ENCODE data around the gene CDCA3. TPM values are rescaled to one million over a fixed set of nuclear protein-coding genes. Genes with fewer than 3 reads are reported as not detected.

The CDCA3 gene
- total RNA-seq, 1 experiment from 2014 or later, result 61.8 TPM

DNA sequence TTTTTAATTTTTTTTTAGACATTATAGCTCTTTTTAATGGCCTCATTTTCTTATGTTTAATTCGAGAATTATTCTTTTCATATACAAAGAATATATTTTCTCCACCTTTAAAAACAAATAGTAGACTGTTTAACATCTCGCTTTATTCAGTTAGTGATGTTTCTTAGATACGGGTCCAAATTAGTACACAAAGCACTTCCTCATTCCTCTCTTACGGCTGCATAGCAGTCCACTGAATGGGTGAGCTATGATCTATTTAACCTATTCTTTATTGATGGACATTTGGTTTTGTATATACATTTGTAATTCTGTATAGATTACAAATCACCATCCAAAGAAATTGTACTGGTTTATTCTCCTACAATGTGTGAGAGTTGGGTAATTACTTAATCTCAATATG is 37.7 kb downstream of the CDCA3 start:
- Mint-ChIP-seq H3K9me3 (no peaks in the 10 kb centered on the region), H3K27me3 (ENCODE audit: low read depth) (peaks cover 44% of the 10 kb centered on the region), H3K27ac (no peak overlapping the region), H3K4me3 (no peak overlapping the region), H3K4me1 (peaks cover 26% of the 10 kb centered on the region), H3K36me3 (no peaks in the 10 kb centered on the region)
- no peak for ATAC-seq
- ChIA-PET CTCF (interaction anchor here (1.0 to 1.2 kb wide), 3 partner anchors 12 to 193 kb away, joined by 3 to 4 read pairs (median 4); no protein-coding TSS in a partner anchor), POLR2A (interaction anchor here (0.7 kb wide), 1 partner anchor 60 kb away, joined by 6 read pairs; no protein-coding TSS in a partner anchor)
- DNase-seq (ENCODE audit: low spot score), result no peak
- TF ChIP-seq NR2C2 (CRISPR knock-in tag; IDR thresholded peaks at IDR 0.05) (no peak), ZNF138 (CRISPR knock-in tag; conservative IDR thresholded peaks at IDR 0.05) (no peak), FOXK1 (CRISPR knock-in tag; IDR thresholded peaks at IDR 0.05) (no peak)

GRCh38 chr12:6810758-6811157 is 40.3 kb downstream of the CDCA3 start:
- H3K27me3 Mint-ChIP-seq (ENCODE audit: low read depth), result peaks cover 48% of the 10 kb centered on the region
- H3K9me3 Mint-ChIP-seq, result no peaks in the 10 kb centered on the region
- DNase-seq (ENCODE audit: low spot score) (no peak), ATAC-seq (peak; percentile 44; the same call in 1 of the 2 replicates)
- peaks cover 18% of the 10 kb centered on the region for H3K4me1 Mint-ChIP-seq
- no peak for TF ChIP-seq ZNF512 (CRISPR knock-in tag; IDR thresholded peaks at IDR 0.05; ENCODE audit: borderline replicate concordance)
- TF ChIP-seq, protein P1, sequence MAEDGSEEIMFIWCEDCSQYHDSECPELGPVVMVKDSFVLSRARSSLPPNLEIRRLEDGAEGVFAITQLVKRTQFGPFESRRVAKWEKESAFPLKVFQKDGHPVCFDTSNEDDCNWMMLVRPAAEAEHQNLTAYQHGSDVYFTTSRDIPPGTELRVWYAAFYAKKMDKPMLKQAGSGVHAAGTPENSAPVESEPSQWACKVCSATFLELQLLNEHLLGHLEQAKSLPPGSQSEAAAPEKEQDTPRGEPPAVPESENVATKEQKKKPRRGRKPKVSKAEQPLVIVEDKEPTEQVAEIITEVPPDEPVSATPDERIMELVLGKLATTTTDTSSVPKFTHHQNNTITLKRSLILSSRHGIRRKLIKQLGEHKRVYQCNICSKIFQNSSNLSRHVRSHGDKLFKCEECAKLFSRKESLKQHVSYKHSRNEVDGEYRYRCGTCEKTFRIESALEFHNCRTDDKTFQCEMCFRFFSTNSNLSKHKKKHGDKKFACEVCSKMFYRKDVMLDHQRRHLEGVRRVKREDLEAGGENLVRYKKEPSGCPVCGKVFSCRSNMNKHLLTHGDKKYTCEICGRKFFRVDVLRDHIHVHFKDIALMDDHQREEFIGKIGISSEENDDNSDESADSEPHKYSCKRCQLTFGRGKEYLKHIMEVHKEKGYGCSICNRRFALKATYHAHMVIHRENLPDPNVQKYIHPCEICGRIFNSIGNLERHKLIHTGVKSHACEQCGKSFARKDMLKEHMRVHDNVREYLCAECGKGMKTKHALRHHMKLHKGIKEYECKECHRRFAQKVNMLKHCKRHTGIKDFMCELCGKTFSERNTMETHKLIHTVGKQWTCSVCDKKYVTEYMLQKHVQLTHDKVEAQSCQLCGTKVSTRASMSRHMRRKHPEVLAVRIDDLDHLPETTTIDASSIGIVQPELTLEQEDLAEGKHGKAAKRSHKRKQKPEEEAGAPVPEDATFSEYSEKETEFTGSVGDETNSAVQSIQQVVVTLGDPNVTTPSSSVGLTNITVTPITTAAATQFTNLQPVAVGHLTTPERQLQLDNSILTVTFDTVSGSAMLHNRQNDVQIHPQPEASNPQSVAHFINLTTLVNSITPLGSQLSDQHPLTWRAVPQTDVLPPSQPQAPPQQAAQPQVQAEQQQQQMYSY (CRISPR knock-in tag; IDR thresholded peaks at IDR 0.05), result 0 out of 2 replicates have a peak, but pooled peaks have one; percentile 8
- POLR2A ChIA-PET, result interaction anchor here (0.7 kb wide), 1 partner anchor 19 kb away, joined by 3 read pairs; no protein-coding TSS in a partner anchor
- peak overlapping the region; percentile 36 for H3K27ac Mint-ChIP-seq
- H3K36me3 Mint-ChIP-seq, result no peaks in the 10 kb centered on the region
- H3K4me3 Mint-ChIP-seq, result no peak overlapping the region
- CTCF ChIA-PET, result interaction anchor here (1.0 to 3.0 kb wide), 5 partner anchors 11 to 190 kb away, joined by 3 to 14 read pairs (median 4); partner anchors contain the start of genes GPR162 and PTMS

DNA sequence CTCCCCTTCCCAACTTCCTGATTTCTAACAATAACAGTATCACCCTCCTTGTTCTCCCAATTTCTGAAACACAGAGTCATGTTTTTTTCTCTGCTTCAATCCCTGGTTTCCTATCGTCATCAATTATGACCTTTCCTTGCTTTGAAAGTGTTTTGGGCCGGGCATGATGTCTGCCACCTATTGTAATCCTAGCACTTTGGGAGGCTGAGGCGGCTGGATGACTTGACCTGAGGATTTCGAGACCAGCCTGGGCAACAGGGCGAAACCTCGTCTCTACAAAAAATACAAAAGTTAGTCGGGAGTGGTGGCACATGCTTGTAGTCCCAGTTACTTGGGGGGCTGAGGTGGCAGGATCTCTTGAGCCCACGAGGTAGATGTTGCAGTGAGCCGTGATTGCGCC is 42.0 kb downstream of the CDCA3 start:
- H3K27me3 Mint-ChIP-seq (ENCODE audit: low read depth), result peaks cover 38% of the 10 kb centered on the region
- CTCF ChIA-PET, result interaction anchor here (1.5 to 3.0 kb wide), 3 partner anchors 12 to 43 kb away, joined by 3 to 14 read pairs (median 7); partner anchors contain the start of gene PTMS
- H3K4me3 Mint-ChIP-seq, result no peak overlapping the region
- H3K4me1 Mint-ChIP-seq, result peaks cover 18% of the 10 kb centered on the region
- POLR2A ChIA-PET, result interaction anchor here (0.6 to 1.0 kb wide), 2 partner anchors 85 to 178 kb away, joined by 3 to 4 read pairs; no protein-coding TSS in a partner anchor
- peaks cover 3% of the 10 kb centered on the region for H3K9me3 Mint-ChIP-seq
- peaks cover 2% of the 10 kb centered on the region for H3K36me3 Mint-ChIP-seq
- DNase-seq (ENCODE audit: low spot score) (no peak), ATAC-seq (no peak)
- no peak for TF ChIP-seq ZMAT4 (CRISPR knock-in tag; IDR thresholded peaks at IDR 0.05)
- peak overlapping the region; percentile 11; the same call in 1 of the 2 replicates for H3K27ac Mint-ChIP-seq

DNA sequence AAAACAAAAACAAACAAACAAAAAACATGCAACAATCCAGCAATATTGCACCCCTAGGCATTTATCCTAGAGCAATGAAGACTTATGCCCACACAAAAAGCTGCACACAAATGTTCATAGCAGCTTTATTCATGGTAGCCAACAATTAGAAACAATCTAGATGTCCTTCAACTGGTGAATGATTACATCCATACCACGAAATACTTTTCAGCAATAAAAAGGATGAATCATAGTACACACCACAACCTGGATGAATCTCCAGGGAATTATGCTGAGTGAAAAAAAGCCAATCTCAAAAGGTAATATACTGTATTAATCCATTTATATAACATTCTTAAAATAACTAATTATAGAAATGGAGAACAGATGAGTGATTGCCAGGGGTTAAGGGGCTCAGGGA is 43.9 kb downstream of the CDCA3 start:
- CTCF ChIA-PET, result interaction anchor here (0.6 kb wide), 2 partner anchors 14 to 19 kb away, joined by 3 to 4 read pairs; no protein-coding TSS in a partner anchor
- ATAC-seq (no peak), DNase-seq (ENCODE audit: low spot score) (no peak)
- peaks cover 18% of the 10 kb centered on the region for H3K4me1 Mint-ChIP-seq
- POLR2A ChIA-PET, result no interaction called here
- no peak overlapping the region for H3K4me3 Mint-ChIP-seq
- peaks cover 4% of the 10 kb centered on the region for H3K9me3 Mint-ChIP-seq
- H3K27me3 Mint-ChIP-seq (ENCODE audit: low read depth), result peaks cover 32% of the 10 kb centered on the region
- no peak overlapping the region for H3K27ac Mint-ChIP-seq
- H3K36me3 Mint-ChIP-seq, result peaks cover 3% of the 10 kb centered on the region
- TF ChIP-seq ZNF396 (CRISPR knock-in tag; IDR thresholded peaks at IDR 0.05; ENCODE audit: borderline replicate concordance), result no peak
- no peak for TF ChIP-seq MLX (CRISPR knock-in tag; IDR thresholded peaks at IDR 0.05)
- TF ChIP-seq, protein P2, sequence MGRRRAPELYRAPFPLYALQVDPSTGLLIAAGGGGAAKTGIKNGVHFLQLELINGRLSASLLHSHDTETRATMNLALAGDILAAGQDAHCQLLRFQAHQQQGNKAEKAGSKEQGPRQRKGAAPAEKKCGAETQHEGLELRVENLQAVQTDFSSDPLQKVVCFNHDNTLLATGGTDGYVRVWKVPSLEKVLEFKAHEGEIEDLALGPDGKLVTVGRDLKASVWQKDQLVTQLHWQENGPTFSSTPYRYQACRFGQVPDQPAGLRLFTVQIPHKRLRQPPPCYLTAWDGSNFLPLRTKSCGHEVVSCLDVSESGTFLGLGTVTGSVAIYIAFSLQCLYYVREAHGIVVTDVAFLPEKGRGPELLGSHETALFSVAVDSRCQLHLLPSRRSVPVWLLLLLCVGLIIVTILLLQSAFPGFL (CRISPR knock-in tag; IDR thresholded peaks at IDR 0.05; ENCODE audit: borderline replicate concordance), result no peak
- no peak for TF ChIP-seq CREB1 (CRISPR knock-in tag; IDR thresholded peaks at IDR 0.05)
- TF ChIP-seq, protein P3, sequence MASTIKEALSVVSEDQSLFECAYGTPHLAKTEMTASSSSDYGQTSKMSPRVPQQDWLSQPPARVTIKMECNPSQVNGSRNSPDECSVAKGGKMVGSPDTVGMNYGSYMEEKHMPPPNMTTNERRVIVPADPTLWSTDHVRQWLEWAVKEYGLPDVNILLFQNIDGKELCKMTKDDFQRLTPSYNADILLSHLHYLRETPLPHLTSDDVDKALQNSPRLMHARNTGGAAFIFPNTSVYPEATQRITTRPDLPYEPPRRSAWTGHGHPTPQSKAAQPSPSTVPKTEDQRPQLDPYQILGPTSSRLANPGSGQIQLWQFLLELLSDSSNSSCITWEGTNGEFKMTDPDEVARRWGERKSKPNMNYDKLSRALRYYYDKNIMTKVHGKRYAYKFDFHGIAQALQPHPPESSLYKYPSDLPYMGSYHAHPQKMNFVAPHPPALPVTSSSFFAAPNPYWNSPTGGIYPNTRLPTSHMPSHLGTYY (CRISPR knock-in tag; IDR thresholded peaks at IDR 0.05), result no peak
- no peak for TF ChIP-seq ZNF232 (CRISPR knock-in tag; IDR thresholded peaks at IDR 0.05)
- TF ChIP-seq FOXK1 (CRISPR knock-in tag; IDR thresholded peaks at IDR 0.05), result no peak
- no peak for TF ChIP-seq E2F1 (CRISPR knock-in tag; IDR thresholded peaks at IDR 0.05)
- TF ChIP-seq, protein P4, sequence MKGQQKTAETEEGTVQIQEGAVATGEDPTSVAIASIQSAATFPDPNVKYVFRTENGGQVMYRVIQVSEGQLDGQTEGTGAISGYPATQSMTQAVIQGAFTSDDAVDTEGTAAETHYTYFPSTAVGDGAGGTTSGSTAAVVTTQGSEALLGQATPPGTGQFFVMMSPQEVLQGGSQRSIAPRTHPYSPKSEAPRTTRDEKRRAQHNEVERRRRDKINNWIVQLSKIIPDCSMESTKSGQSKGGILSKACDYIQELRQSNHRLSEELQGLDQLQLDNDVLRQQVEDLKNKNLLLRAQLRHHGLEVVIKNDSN (CRISPR knock-in tag; IDR thresholded peaks at IDR 0.05), result no peak
